Fibroblast of lung (primary cell): ENCODE data around the gene CPNE6.

Experiments used
- CTCF ChIP-seq, 2 donors: IDR thresholded peaks in 1 of 2; conservative IDR thresholded peaks in 1 of 2; 1 replicate in 1 of 2; 2 replicates in 1 of 2; pipeline ENCODE4 v1.5.1; 2011 to 2012; ENCODE audit warnings: low read length in 2 of 2, control low read depth in 1 of 2, inconsistent platforms in 1 of 2, low read depth in 1 of 2, mild to moderate bottlenecking in 1 of 2
- EZH2 ChIP-seq: IDR thresholded peaks from 2 replicates; pipeline ENCODE4 v1.5.1; 2012; ENCODE audit warnings: low read length, control low read depth, mild to moderate bottlenecking; ENCODE audit errors: missing control alignments

- no peak for TF ChIP-seq EZH2
- TF ChIP-seq CTCF (conservative IDR thresholded peaks at IDR 0.05 in 1 of 2, IDR thresholded peaks at IDR 0.05 in 1 of 2; ENCODE audit: low read depth in 1 of 2, low read length in 2 of 2) = no peak
Measured at GRCh38 chr14:24088095-24088494, 16.7 kb downstream of the CPNE6 start.
